NCI-H1417 (cell line): ENCODE data around the gene ZDHHC14.

Experiments
- DNase-seq, 3 experiments: peaks; one replicate each; lab custom pipeline; 2025; lab: John Stamatoyannopoulos, UW

The ZDHHC14 gene

DNA sequence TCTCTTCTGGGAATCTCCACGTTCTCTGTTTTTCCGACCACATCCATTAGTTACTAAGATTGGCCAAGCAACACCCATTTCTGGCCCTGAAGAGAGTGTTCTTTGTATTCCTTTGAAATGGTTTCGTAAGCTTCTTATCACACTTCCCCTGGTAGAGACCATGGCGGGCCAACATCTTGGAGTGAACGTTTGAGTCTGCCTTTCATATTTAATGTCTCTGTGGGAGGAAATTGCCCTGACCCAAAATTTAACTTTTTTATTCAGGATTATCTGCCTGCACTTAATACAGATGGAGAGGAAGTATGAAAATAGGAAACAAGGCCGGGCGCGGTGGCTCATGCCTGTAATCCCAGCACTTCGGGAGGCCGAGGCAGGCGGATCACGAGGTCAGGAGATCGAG lies 265.0 kb downstream of the ZDHHC14 start:
- DNase-seq: no peak

DNA sequence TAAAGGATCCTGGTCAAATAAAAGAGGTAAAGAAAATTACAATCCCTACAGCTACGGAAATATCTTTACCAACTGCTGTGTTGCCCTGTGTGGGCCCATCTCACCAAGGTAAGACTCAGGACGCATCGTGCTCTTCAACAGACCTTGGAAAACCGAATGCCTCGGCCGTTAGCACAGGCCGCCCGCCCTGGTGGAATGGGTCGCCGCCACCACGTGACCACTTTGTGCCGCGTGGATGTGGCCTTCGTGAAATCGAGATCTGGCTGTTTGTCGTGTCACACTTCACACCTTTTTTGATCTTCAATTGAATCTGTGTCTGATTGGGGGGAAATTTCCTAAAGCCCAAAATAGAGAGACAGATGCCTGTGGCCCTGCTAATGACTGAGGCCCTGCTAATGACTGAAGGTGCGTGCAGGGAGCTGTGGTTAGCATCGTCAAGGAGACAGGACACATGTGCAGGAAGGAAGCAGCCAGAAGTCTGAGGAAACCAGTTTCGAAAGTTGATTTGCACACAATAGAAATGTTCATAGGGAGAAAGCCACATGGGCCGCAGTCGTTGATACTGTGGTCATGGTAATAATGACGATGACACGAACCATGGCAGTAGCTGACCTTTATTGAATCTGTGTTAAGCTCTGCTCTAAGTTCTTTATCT lies 266.4 kb downstream of the ZDHHC14 start:
- DNase-seq: peak in 1 of 3 experiments; percentile 11

GRCh38 chr6:157648561-157648960 lies 267.6 kb downstream of the ZDHHC14 start:
- peak in 1 of 3 experiments; percentile 49 for DNase-seq

DNA sequence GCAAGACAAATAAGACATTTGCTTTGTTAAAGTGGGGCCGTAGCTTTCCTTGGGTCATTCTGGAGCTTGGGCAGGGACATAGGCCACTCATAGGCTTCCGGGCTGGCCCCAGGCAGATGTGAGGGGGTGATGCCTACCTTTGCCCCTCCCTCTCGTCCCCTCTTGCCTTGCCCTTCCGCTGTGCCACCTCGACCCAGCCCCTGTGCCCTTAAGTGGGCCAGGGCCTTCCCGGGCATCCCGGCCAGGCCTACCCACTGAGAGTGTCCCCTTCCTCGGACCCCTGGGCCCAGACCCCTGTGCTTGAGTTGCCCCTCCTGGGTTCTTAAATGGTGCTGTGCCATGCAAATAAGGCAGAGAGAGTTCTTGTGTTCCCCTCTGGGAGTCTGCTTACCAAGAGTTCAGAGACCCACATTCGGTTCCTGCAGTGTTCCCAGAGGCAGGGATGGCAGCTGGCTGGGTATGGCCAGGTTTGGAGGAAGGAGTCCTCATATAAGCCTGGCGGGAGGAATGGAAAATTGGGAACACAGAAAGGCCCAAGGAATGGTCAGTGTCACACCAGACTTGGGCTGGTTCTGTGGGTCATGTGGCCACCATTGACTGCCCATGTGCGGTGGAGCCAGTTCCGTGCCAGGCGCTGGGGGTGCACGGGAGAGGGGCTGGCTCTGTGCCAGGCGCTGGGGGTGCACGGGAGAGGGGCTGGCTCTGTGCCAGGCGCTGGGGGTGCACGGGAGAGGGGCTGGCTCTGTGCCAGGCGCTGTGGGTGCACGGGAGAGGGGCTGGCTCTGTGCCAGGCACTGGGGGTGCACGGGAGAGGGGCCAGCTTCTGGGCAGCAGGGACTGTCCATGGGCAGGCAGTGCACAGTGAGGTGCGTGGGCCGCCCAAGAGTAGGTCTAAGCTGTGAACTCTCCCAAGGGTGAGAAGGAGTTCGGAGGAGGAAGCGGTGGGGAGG lies 268.6 kb downstream of the ZDHHC14 start:
- DNase-seq: peak in 2 of 3 experiments; percentile 65 to 85

DNA sequence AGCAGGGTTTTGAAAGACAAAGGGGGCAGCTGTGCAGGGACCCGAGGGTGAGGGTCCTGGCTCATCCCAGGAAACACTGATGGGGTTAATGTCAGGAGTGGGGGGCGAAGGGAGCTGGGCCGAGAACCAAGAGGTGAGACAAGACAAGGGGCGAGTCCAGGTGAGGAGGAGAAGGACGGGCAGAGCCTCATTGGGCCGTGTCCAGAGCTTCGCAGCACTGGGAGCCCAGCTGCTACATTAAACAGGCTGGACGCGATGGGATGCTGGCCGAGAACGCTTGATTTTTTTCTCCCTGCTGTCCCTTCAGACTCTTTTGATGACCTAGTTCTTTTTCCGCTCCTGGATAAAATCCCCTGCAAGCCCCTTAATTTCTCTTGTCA lies 269.3 kb downstream of the ZDHHC14 start:
- DNase-seq: peak in 1 of 3 experiments; percentile 81

GRCh38 chr6:157650801-157651200 lies 269.8 kb downstream of the ZDHHC14 start:
- no peak for DNase-seq

GRCh38 chr6:157651731-157652490 lies 270.9 kb downstream of the ZDHHC14 start:
- DNase-seq: peak in 1 of 3 experiments; percentile 9

- DNase-seq: no peak
Observed at GRCh38 chr6:157652601-157653363, 271.8 kb downstream of the ZDHHC14 start.

DNA sequence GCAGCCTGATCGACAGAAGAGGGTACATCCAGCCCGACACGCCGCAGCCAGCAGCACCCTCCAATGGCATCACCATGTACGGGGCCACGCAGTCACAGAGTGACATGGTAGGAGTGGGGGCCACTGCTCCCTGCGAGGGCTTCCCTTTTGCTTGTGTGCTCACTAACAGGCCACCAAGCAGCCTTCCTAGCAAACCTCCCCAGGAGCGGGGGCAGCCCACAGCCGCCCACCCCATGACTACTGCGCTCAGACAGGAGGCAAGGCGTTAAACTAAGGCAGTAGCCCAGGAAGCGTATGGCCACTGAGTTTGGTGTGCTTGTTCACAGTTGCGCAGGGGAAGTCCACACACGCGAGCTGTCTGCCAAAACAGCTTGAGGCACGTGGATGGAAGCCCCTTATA lies 272.5 kb downstream of the ZDHHC14 start:
- DNase-seq: no peak

- no peak for DNase-seq
Observed at GRCh38 chr6:157655139-157655538, 274.1 kb downstream of the ZDHHC14 start.

DNA sequence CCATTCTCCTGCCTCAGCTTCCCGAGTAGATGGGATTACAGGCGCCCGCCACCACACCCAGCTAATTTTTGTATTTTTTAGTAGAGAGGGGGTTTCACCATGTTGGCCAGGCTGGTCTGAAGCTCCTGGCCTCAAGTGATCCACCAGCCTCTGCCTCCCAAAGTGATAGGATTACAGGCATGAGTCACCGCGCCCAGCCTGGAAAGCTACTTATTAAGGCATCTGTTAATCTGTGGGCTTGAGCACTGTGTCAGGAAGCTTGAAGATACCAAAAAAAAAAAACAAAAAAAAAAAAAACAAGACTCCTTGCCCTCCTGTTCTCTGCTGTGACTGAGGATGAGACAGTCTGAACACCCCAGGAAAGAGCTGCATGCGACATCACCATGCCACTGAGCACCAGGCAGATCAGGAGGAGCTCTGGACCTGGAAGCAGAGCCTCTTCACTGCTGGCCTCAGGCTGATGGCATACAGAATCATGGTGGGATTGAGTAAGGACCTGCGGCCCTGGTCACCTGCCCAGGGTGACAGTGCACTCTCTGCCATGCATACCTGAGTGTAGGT lies 275.5 kb downstream of the ZDHHC14 start:
- DNase-seq: no peak

DNA sequence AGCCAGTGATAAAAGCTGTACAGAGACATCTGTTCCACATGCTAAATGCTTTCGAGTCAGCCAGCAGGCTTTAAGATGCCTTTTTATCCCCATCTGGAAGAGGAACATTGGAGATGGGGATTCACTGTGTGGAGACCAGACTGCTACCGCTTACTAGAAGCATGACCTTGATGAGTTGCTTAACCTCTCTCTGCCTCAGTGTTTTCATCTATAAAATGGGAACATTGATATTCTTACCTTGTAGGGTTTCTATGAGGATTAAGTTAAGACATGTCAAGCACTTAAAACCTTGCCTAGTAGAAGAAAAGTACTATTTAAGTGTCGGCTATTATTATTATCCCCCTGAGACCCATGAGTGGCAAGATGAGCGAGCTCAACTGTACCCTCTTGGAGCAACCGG lies 276.8 kb downstream of the ZDHHC14 start:
- DNase-seq: no peak

DNA sequence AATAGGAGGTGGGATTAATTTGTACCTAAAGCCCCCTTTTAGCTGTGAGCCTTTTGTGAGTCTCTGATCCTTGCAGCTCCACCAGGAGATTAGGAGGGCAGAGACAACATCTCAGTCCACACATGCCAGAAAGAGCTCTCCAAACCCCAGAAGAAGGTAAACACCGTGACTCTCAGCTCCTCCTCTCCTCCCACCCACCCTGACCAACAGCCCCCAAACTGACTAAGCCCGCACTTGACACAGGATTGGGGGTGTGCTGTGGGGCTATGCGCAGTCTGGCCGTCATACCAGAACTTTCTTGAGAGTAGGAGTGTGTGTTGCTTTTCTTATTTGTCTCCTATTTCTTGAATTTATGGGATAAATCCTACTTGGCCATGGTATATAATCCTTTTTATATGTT lies 277.3 kb downstream of the ZDHHC14 start:
- no peak for DNase-seq

DNA sequence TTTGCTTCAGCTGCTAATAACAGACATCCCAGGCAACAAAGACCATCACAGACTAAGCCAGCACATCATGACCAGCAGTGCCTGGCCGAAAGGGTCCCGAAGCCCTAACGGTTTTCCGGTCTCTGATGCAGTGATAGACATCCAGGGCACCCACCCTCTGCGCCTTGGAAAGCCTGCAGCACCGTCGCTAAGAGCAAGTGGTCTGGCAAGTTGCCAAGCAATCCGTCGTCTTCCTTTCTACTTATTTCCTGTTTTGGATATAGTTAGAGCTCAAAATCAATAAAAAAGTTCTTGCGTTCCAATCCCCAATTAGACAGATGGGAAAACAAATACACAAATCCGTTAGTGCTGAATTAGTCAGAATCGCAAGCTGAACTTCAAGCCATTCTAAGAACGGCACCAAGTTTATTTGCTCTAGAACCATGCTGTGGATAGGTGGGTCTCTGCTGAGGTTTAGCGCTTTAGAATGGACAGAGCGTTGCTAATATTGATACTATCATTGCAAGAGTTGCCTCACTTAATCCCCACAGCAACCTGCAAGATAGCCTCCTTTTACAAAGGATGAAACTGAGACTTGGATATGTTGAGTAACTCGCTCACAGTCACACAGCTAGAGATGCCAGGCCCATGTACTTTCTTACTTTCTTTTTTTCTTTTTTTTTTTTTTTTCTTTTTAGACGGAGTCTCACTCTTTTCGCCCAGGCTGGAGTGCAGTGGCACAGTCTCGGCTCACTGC lies 278.7 kb downstream of the ZDHHC14 start:
- peak in 1 of 3 experiments; percentile 44 for DNase-seq

DNA sequence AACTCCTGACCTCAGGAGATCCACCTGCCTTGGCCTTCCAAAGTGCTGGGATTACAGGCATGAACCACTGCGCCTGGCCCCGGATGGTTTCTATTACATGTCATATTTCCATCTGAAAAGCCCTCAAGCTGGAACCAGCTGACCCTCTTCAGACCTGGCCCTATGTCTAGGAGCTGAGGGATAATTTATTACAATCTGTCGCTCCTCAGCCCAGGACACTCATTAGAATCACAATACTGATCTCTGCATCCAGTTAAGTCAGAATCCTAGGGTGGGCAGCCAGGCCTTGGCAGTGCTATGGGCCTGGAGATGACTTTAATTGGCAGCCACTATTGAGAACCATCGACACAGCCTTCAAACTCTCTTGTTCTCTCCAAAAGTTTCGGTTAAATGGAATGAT lies 279.4 kb downstream of the ZDHHC14 start:
- DNase-seq: no peak

DNA sequence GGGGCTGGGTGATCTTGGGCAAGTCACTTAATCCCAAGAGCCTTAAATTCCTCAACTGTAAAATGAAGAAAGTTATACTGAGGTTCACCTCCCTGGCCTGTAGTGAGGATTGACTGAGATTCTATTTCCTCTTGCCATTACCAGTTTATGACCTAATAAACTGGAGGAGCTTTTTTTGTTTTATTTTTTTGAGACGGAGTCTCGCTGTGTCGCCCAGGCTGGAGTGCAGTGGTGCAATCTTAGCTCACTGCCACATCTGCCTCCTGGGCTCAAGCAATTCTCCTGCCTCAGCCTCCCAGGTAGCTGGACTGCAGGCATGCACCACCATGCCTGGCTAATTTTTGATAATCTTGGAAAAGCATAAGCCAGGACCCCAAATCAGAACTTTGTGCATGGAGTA lies 280.7 kb downstream of the ZDHHC14 start:
- DNase-seq: no peak

DNA sequence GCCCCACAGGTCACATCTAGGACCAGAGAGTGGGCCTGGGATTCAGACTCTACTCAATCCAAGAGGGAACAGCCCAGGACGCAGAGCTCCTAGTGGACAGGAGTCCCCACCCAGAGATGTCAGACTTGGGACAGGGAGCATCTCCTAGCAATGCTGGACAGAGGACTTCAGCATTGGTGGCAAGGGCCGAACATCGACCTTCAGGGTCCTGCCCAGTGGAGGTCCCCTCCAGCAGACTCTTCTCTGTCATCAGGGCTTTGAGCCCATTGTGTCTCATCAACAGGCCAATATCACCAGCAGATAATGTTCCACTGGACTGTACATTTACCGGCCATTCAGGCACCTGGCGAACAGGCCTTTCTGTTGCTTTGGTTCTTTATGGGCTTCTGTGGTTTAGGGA lies 282.3 kb downstream of the ZDHHC14 start:
- no peak for DNase-seq

- DNase-seq: peak; percentile 21 to 86 (median 64)
Observed at GRCh38 chr6:157665180-157665579, 284.2 kb downstream of the ZDHHC14 start.

GRCh38 chr6:157666729-157667128 lies 285.7 kb downstream of the ZDHHC14 start:
- DNase-seq: no peak

DNA sequence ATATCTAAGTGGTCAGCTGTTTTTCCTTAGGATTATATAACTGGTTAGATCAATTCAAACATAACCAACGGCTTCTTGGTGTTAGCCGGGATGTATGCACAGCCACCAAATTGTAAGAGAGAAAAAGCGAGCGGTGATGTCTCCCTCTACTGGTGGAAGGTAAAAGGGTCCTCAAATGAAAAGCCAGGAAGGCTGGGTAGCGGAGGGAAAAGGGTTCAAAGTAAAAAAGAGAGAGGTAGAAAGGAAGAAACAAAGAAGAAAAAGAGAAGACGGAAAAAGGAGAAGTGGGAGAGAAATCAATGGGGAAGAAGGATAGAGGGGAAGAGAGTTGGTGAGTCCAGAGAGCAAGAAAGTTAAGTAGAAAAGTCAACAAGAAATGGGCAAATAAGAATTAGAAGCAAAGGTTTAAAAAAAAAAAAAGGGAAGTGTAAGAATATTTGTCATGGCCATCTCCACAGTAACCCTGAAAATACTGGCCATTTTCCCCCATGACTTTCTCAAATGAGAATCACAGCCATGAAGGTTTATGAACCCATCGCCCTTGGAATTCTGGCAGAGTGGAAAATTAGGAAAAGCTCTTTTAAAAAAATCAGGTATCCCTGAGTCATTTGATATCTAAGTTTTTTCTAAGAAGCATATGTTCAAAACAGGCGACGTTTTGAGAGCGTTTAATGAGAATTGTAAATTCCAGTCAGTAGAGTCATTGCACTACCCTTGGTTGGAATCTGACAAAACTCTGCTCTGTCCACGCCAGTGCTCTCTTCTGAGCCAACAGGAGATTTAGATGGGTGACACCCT lies 286.4 kb downstream of the ZDHHC14 start:
- peak; percentile 66 to 91 (median 72) for DNase-seq
